IMR-90 (cell line): ENCODE measurements around the gene NATD1.

Experiments
- BHLHE40 ChIP-seq: fragments of 150-350 bp; IDR thresholded peaks from 2 replicates; pipeline ENCODE4 v1.6.1; 2016; ENCODE audit warnings: mild to moderate bottlenecking, low read depth, low read length
- NFE2L2 ChIP-seq: fragments of 150-350 bp; IDR thresholded peaks from 2 replicates; pipeline ENCODE4 v1.6.1; 2016; ENCODE audit warnings: low read depth, mild to moderate bottlenecking, low read length
- POLR2A ChIP-seq: IDR thresholded peaks from 2 replicates; pipeline ENCODE4 v1.6.1; 2012; ENCODE audit warnings: mild to moderate bottlenecking, low read depth, low read length
- SMC3 ChIP-seq: fragments of 150-350 bp; IDR thresholded peaks from 2 replicates; pipeline ENCODE4 v1.6.1; 2016; ENCODE audit warnings: low read depth, mild to moderate bottlenecking, antibody characterized with exemption, low read length, moderate library complexity
- TF ChIP-seq, protein P1 (sequence below): fragments of 150-350 bp; IDR thresholded peaks from 2 replicates; pipeline ENCODE4 v1.6.1; 2017; ENCODE audit warnings: mild to moderate bottlenecking, antibody characterized with exemption, low read length, low read depth
- TF ChIP-seq, protein P2 (sequence below): conservative IDR thresholded peaks from 2 replicates; pipeline ENCODE4 v1.5.1; 2012; ENCODE audit warnings: mild to moderate bottlenecking, low read depth, low read length, improper control_type of control experiment

DNA sequence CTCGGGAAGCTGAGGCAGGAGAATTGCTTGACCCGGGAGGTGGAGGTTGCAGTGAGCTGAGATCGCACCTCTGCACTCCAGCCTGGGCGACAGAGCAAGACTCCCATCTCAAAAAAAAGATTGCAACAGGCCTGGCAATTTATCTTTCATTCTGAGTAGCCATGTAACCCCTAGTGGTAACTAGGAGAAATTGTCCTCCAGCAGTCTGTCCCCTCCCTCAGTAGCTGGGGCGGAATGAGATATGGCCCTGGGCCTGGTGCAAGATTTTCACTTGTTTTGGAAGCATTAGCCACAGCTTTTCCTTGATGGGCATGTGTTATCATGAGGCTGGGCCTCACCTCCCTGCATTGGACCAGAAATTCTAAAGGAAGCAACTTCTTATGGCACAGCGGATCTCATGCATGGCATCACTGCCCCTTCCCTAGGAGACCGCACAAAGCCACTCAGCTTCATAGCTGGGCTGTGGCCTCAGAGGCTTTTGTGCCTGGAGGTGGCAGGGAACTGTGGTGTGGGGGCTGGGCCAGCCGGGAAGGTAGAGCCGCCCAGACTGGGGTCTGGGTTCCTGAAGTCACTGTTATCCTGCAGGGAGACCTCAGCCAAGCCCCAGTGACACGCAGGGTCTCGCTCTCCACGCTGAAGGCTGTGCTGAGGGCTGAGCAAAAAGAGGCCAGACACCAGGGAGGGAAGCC lies 13.4 kb downstream of the NATD1 start:
- TF ChIP-seq, protein P1, sequence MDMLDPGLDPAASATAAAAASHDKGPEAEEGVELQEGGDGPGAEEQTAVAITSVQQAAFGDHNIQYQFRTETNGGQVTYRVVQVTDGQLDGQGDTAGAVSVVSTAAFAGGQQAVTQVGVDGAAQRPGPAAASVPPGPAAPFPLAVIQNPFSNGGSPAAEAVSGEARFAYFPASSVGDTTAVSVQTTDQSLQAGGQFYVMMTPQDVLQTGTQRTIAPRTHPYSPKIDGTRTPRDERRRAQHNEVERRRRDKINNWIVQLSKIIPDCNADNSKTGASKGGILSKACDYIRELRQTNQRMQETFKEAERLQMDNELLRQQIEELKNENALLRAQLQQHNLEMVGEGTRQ = no peak
- TF ChIP-seq, protein P2, sequence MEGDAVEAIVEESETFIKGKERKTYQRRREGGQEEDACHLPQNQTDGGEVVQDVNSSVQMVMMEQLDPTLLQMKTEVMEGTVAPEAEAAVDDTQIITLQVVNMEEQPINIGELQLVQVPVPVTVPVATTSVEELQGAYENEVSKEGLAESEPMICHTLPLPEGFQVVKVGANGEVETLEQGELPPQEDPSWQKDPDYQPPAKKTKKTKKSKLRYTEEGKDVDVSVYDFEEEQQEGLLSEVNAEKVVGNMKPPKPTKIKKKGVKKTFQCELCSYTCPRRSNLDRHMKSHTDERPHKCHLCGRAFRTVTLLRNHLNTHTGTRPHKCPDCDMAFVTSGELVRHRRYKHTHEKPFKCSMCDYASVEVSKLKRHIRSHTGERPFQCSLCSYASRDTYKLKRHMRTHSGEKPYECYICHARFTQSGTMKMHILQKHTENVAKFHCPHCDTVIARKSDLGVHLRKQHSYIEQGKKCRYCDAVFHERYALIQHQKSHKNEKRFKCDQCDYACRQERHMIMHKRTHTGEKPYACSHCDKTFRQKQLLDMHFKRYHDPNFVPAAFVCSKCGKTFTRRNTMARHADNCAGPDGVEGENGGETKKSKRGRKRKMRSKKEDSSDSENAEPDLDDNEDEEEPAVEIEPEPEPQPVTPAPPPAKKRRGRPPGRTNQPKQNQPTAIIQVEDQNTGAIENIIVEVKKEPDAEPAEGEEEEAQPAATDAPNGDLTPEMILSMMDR = peak; percentile 42
- TF ChIP-seq NFE2L2 (no peak), BHLHE40 (no peak), SMC3 (peak; percentile 9; the same call in 1 of the 2 replicates), POLR2A (no peak)
